HG03354 (cell line): ENCODE measurements around the gene EQTN.

Experiments used
- ATAC-seq: cut with Tn5 transposase; IDR thresholded peaks from one replicate; pipeline ENCODE4 v1.9.1; 2021; ENCODE audit warnings: mild to moderate bottlenecking; ENCODE audit not compliant: unreplicated experiment, poor library complexity, severe bottlenecking

EQTN gene

GRCh38 chr9:27297050-27297449 is at the start of gene EQTN:
Gene EQTN (minus strand): TSS chr9:27297150. CDS start chr9:27297055, 95 bp downstream.
- ATAC-seq, result no peak

GRCh38 chr9:27344776-27345175 is 47.8 kb upstream of the EQTN start:
- no peak for ATAC-seq

GRCh38 chr9:27341545-27342294 is 44.8 kb upstream of the EQTN start:
- no peak for ATAC-seq

GRCh38 chr9:27340961-27341511 is 44.1 kb upstream of the EQTN start:
- no peak for ATAC-seq

- ATAC-seq, result no peak
Observed at GRCh38 chr9:27340285-27340674, 43.3 kb upstream of the EQTN start.

- no peak for ATAC-seq
Observed at GRCh38 chr9:27339661-27340284, 42.8 kb upstream of the EQTN start.

- ATAC-seq, result no peak
Observed at GRCh38 chr9:27338527-27338903, 41.6 kb upstream of the EQTN start.

GRCh38 chr9:27337833-27338526 is 41.0 kb upstream of the EQTN start:
- ATAC-seq, result no peak

- no peak for ATAC-seq
Observed at GRCh38 chr9:27337236-27337635, 40.3 kb upstream of the EQTN start.

GRCh38 chr9:27336829-27337228 is 39.9 kb upstream of the EQTN start:
- no peak for ATAC-seq

- no peak for ATAC-seq
Observed at GRCh38 chr9:27336126-27336525, 39.2 kb upstream of the EQTN start.

- ATAC-seq, result no peak
Observed at GRCh38 chr9:27335075-27335474, 38.1 kb upstream of the EQTN start.

GRCh38 chr9:27333241-27334052 is 36.5 kb upstream of the EQTN start:
- ATAC-seq, result peak; percentile 83

- no peak for ATAC-seq
Observed at GRCh38 chr9:27331393-27331792, 34.4 kb upstream of the EQTN start.

- ATAC-seq, result no peak
Observed at GRCh38 chr9:27329291-27329690, 32.3 kb upstream of the EQTN start.

GRCh38 chr9:27328483-27328882 is 31.5 kb upstream of the EQTN start:
- no peak for ATAC-seq

- no peak for ATAC-seq
Observed at GRCh38 chr9:27311184-27311583, 14.2 kb upstream of the EQTN start.

- ATAC-seq, result no peak
Observed at GRCh38 chr9:27310582-27310981, 13.6 kb upstream of the EQTN start.

- no peak for ATAC-seq
Observed at GRCh38 chr9:27308691-27309390, 11.9 kb upstream of the EQTN start.
